ENCODE data around the gene ACBD6. TPM values are rescaled to one million over a fixed set of nuclear protein-coding genes. Genes with fewer than 3 reads are reported as not detected.

Gene ACBD6
- total and polyA plus RNA-seq, 10 of the 15 experiments (the other 5 are each of a cell fraction or from before 2014, with no cell fraction given): 15.0 to 67.3 (median 55.0) TPM

- H3K79me2 ChIP-seq (ENCODE audit: control insufficient read depth, insufficient read depth, low read length): no peaks in the 10 kb centered on the region
- H3K4me2 ChIP-seq (ENCODE audit: control insufficient read depth, insufficient read depth): no peak overlapping the region
- H3K36me3 ChIP-seq (ENCODE audit: control insufficient read depth in 2 of 2, insufficient read depth in 2 of 2, low read length in 1 of 2): peaks cover 2% of the 10 kb centered on the region in 2 experiments; a peak in 2 of 4 replicates
- no peaks in the 10 kb centered on the region for H4K20me1 ChIP-seq (ENCODE audit: control insufficient read depth, insufficient read depth)
- ChIA-PET SMC1A (ENCODE audit: uncharacterized antibody, unreplicated experiment) (interaction anchor here (0.6 to 1.4 kb wide), 4 partner anchors 10 to 379 kb away, joined by 3 to 4 read pairs (median 3); no protein-coding TSS in a partner anchor), POLR2A (interaction anchor here (0.7 kb wide), 1 partner anchor 84 kb away, joined by 3 read pairs; no protein-coding TSS in a partner anchor), RAD21 (ENCODE audit: unreplicated experiment) (interaction anchor here (1.1 kb wide), 1 partner anchor 468 kb away, joined by 5 read pairs; no protein-coding TSS in a partner anchor), CTCF (interaction anchor here (1.1 to 1.6 kb wide), 3 partner anchors 13 to 195 kb away, joined by 3 to 5 read pairs (median 3); no protein-coding TSS in a partner anchor)
- no peaks in the 10 kb centered on the region for H3K9me3 ChIP-seq (replicated peaks; ENCODE audit: control insufficient read depth, insufficient read depth, low read length)
- no peak overlapping the region for H3K9ac ChIP-seq (ENCODE audit: control insufficient read depth, insufficient read depth, low read length)
- no peak for FAIRE-seq
- intact Hi-C loops (cut with micrococcal nuclease; ENCODE audit: unreplicated experiment) (no loop called here), in situ Hi-C loops (cut with MboI) (no loop called here)
- H3K4me3 ChIP-seq: no peak overlapping the region
- no peak for ATAC-seq
- WGBS (ENCODE audit: insufficient coverage, insufficient replicate concordance, low lambda C conversion rate, missing lambda C conversion rate): 99% methylated on average over 4 of the region's 4 CpGs
- H3K4me1 ChIP-seq (ENCODE audit: control insufficient read depth, insufficient read depth, low read length): no peaks in the 10 kb centered on the region; the same call in 1 of the 2 replicates
- BruUV-seq (replicated peaks): no TSS peak
- H3K27ac ChIP-seq (ENCODE audit: control insufficient read depth, insufficient read depth): no peak overlapping the region
- no peaks in the 10 kb centered on the region for H3K27me3 ChIP-seq (replicated peaks in 1 of 2; ENCODE audit: control insufficient read depth in 2 of 2, insufficient read depth in 2 of 2, low read length in 1 of 2)
- no peak for DNase-seq (ENCODE audit: low read depth, low spot score)
- no peak for TF ChIP-seq ZNF274 (IDR thresholded peaks at IDR 0.05; ENCODE audit: insufficient read depth, insufficient read length)
- TF ChIP-seq TAF1 (IDR thresholded peaks at IDR 0.05; ENCODE audit: borderline replicate concordance, low read depth, low read length): no peak
- no peak for TF ChIP-seq CEBPB (IDR thresholded peaks at IDR 0.05; ENCODE audit: borderline replicate concordance in 1 of 2, low read depth in 2 of 2, low read length in 2 of 2)
- no peak for TF ChIP-seq SRF (IDR thresholded peaks at IDR 0.05; ENCODE audit: low read depth in 2 of 2, low read length in 2 of 2)
- TF ChIP-seq ZNF24 (IDR thresholded peaks at IDR 0.05): no peak
- no peak for TF ChIP-seq IKZF2 (IDR thresholded peaks at IDR 0.05)
- TF ChIP-seq WRNIP1 (IDR thresholded peaks at IDR 0.05; ENCODE audit: borderline replicate concordance, low read depth, low read length): no peak
- TF ChIP-seq HDAC6 (IDR thresholded peaks at IDR 0.05; ENCODE audit: unreplicated experiment): no peak
- TF ChIP-seq GATAD2B (conservative IDR thresholded peaks at IDR 0.05; ENCODE audit: low read depth): no peak
- no peak for TF ChIP-seq DPF2 (IDR thresholded peaks at IDR 0.05)
- no peak for TF ChIP-seq RCOR1 (conservative IDR thresholded peaks at IDR 0.05; ENCODE audit: low read depth, low read length)
- TF ChIP-seq RB1 (IDR thresholded peaks at IDR 0.05; ENCODE audit: borderline replicate concordance): no peak
- TF ChIP-seq ETV6 (conservative IDR thresholded peaks at IDR 0.05 in 1 of 2, IDR thresholded peaks at IDR 0.05 in 1 of 2; ENCODE audit: borderline replicate concordance in 1 of 2, low read depth in 1 of 2): no peak
- TF ChIP-seq NKRF (conservative IDR thresholded peaks at IDR 0.05): no peak
- TF ChIP-seq NR2C1 (IDR thresholded peaks at IDR 0.05): no peak
- TF ChIP-seq ZNF207 (IDR thresholded peaks at IDR 0.05; ENCODE audit: borderline replicate concordance): no peak
- no peak for TF ChIP-seq PBX3 (IDR thresholded peaks at IDR 0.05; ENCODE audit: insufficient replicate concordance, low read depth, low read length)
- TF ChIP-seq USF1 (IDR thresholded peaks at IDR 0.05; ENCODE audit: borderline replicate concordance, extremely low read length, insufficient read depth, low read depth, low read length): no peak
- no peak for TF ChIP-seq CBFB (IDR thresholded peaks at IDR 0.05; ENCODE audit: low read depth)
- no peak for TF ChIP-seq NBN (IDR thresholded peaks at IDR 0.05)
- no peak overlapping the region for H2AFZ ChIP-seq (ENCODE audit: control insufficient read depth, low read depth, low read length)
Observed at GRCh38 chr1:180283098-180283497, 219.3 kb downstream of the ACBD6 start.

Measured in GM12878 (cell line).